ENCODE data around the gene HIVEP1.

The HIVEP1 gene

DNA sequence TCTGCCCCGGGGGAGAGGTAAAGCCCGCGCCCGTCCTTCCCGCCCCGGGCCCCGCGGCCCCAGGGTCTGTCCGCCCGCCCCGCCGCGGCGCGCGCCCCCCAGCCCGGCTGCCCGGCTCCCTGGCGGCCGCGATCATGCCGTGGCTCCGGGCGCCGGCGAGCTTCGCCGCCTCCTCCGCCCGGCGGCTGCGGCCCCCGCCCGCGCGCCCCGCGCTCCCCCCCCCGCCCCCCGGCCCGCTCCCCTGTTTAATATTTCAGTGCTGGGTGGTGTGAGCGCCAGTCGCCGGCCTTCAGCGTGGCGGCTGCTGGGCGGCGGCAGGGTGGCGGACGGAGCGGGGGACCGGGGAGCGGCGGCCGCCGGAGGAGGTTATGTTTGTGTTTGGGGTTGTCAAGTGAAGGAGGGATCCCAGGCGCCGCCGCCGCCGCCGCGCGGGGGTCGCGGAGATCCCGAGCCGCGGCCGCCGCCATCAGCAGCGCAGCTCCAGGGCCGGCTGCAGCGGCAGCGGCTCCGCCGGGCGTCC, at the start of gene HIVEP1:
Gene HIVEP1, plus strand, starts transcription at position 275 of the 520 bp plus-strand sequence. CDS start 3,317 bp downstream, outside the sequence.
- peak; percentile 64 for DNase-seq

DNA sequence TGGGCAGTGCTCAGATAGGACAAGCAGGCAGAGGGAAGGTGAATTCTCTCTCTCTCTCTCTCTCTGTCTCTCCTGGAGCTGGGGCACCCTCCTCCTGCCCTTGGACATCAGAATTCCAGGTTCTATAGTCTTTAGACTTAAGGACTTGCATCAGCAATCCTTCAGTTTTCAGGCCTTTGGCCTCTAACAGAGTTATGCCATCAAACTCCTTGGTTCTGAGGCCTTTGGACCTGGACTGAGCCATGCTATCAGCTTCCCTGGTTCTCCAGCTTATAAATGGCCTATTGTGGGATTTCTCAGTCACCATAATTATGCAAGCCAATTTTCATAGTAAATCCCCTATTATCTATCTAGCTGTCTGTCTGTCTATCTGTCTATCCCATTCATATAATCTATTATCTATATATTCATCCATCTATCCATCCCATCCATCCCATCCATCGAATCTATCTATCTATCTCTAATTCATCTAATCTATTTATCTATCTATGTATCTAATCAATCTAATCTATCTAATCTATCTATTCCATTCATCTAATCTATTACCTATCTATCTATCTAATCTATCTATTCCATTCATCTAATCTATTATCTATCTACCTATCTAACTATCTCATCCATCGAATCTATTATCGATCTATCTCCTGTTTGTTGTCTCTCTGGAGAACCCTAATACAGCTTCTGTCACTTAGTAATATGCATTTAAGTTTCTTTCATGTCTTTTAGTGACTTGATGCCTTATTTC, 48.2 kb upstream of the HIVEP1 start:
- no peak for DNase-seq

DNA sequence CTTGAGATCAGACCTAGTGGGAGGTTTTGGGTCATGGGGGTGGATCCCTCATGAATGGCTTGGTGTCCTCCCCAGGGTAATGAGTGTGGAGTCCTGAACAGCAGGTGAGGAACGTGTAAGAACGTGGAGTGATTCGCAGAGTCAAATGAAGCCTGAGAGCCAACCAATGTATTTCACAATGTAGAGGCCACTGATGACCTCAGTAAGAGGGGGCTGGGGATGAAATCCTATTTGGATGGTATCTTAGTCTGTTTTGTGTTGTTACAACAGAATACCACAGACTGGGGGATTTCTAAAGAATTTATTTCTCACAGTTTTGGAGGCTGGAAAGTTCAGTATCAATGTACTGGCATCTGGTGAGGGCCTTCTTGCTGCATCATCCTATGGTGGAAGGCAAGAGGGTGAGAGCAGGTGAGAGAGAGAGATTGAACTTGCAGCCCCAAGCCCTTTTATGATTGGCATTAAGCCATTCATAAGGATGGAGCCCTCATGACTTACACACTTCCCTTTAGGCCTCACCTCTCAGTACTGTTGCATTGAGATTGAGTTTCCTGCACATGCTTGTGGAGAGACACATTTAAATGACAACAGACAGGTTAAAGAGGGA, 47.3 kb upstream of the HIVEP1 start:
- DNase-seq: no peak

DNA sequence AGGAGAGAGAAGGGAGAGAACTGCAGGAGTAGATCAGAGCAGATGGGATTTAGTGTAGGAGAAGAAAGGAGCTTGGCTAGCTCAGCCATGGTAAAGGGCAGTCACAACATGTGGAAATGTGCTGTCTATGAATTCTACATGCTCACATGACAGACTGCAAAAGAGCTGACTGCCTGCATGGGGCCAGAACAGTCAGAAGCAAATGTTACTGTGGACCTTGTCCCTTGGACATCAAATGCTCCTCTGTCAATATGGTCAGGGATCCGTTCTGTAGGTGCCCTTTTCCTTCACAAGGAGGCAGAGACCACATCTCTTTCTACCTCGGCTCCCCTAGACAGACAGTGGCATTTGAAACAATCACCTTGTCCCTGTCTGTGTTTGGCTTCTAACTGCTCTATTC, 46.6 kb upstream of the HIVEP1 start:
- no peak for DNase-seq

DNA sequence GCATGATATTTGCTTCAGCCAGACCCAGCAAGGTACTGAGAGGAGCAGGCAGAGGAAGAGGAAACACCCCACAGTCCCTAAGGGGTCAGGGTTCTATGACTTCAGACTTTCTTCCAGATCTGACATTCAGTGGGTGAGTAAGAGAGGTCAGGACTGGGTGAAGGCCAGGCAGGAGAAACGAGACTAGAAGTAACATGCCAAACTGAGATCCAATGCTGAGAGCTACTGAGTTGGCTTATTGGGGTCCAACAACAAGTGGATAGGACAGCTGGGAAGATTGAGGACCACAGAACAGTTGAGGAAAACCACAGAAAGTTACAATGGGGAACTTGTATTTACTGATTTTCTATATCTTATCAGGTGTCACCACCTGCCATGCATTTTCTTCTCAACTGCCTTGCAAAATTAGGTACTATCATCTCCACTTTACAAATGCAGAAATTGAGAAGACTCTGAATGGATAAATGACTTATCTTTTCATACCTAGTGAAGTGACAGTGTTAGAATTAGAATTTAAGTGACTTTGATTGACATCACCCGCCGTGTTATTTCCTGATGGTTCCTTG, 43.8 kb upstream of the HIVEP1 start:
- no peak for DNase-seq

DNA sequence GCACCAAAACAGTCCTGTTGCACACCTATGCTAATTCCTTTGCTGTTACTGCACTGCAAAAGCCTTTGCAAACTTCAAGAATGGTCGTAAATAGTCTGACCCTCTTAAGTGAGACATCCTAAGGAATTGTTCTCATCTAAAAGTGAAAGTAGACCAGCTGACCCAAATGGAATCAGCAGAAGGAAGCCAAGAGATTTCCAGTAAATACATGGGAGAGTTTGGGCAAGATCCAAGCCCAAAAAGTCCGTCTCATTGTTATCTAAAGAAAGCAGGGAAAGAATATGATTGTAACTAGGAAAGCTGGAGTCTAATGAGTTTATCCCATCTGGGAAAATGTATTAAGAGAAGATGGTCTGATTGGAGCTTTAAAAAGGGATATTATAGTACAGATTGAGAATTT, 43.0 kb upstream of the HIVEP1 start:
- DNase-seq: no peak

DNA sequence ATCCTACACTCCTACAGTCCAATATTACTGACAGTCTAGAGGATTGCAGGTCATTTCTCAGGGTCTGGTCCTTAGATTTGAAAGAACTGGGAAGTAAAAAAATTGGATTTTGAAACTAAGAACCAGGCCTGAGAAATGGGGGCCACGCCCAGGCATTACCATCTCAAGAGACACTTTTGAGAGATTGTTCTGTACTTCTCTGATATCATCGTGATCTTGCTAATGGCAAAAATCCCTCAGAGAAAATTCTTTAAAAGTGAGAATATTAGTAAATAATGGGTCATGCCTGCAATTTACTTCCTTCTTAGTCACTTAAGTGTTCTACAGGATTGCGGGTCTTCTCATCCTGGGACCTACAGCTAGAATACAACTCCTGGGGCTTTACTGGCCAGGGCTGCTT, 42.0 kb upstream of the HIVEP1 start:
- DNase-seq: no peak

DNA sequence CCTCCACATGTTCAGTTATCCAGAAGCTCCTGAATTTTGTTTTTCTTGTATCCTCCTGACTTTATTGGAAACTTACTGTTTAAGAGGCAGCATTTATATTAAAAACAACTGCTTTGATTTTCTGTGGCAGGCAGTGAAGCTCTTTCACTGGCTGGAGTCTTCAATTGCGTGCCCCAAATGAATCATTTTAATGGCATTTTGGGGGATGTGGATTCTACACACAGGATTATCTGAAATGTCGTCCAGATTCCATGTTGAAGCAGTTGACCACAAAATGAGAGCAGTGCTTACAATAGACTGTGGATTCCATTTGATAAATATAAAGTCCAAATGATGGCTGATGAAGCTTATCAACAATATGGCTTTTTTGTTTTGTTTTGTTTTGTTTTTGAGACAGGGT, 41.0 kb upstream of the HIVEP1 start:
- no peak for DNase-seq

DNA sequence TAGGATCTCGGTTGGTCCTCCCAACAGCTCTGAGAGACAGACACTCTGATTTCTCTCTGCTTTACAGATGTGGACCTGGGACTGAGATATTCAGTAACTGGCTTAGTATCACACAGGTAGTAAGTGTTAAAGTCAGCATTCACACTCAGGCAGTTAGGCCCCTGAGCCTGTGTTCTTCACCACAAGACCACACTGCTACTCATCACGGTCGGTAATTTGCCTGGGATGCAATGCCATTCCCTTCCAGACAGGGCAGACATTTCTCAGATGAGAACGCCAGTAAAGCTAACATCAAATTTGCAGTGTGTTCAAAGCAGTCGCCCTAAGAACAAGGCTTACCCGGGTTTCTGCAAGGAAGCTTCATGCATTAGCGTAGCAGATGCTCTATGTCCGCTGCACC, 39.8 kb upstream of the HIVEP1 start:
- DNase-seq: no peak

DNA sequence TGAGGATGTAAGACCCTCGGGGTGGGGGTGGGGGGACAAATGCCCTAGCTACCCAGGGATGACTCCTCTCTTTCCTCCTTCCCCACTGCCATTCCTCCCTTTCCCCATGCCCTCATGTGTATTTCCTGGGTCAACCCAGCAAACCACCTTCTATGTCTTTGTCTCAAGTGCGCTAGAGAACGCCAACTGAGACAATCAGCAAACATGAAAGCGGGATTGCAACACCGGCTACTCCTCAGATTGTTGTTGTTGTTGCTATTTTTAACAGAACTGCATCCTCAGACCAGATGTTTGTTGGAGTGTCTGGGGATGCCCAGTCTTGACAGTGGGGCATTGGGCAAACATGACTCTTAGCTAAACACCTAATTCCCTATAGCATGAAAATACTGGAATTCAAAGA, 39.3 kb upstream of the HIVEP1 start:
- no peak for DNase-seq

DNA sequence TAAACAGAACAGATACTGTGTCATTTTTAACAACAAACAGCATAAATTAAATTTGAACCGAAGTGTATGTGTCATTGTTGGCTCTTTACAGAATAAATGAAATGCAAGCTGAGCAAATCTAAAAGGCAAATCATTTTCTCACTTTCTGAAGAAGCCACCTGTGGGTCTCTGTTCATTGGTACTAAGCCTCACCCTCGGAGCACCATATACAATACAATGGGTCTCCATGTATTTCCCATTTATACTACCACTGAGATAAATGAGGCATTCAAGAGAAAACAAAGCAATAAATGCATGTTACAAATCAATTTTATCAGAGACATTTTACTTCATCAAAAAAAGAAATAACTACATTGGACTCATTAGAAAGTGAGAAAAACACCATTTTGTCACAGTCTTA, 38.9 kb upstream of the HIVEP1 start:
- DNase-seq: no peak

DNA sequence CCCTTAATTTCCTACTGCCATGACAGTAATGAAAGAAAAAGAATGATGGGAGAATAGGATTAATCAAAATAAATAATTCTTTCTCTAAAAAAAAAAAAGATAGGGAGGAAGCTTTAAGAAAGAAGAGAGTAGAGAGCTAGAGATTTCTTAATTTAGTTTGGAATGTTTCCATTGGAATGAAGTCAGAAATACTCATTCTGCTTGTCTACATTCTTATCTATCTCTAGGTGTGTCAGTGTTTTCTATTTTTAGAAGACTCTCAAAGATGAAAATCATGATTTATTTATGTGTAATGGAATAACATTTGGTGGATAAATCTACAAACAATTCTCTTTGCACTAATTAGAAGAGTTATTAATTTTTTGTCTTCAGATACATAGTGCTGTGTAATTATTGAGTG, 38.0 kb upstream of the HIVEP1 start:
- DNase-seq: no peak

DNA sequence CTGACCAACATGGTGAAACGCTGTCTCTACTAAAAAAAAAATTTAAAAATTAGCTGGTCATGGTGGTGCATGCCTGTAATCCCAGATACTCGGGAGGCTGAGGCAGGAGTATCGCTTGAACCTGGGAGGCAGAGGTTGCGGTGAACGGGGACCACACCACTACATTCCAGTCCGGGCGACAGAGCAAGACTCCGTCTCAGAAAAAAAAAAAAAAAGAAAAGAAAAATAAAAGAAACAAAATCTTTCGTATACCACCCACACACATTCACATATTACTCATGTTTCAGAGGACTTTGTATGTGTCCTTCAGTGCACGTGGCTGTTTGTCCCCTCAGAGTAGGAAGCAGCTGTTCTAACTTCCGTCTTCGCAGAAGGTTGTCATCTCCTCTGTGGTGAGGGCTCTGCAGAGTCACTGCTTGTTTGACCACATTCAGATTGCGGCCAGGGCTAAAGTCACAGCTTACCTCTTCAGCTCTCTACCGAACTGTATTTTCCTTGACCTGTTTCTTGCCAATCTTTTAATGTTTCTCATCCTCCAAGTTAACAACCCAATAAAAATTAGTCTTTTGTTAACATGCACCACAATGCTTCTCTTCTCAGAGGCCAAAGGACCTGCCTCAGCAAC, 36.6 kb upstream of the HIVEP1 start:
- no peak for DNase-seq

DNA sequence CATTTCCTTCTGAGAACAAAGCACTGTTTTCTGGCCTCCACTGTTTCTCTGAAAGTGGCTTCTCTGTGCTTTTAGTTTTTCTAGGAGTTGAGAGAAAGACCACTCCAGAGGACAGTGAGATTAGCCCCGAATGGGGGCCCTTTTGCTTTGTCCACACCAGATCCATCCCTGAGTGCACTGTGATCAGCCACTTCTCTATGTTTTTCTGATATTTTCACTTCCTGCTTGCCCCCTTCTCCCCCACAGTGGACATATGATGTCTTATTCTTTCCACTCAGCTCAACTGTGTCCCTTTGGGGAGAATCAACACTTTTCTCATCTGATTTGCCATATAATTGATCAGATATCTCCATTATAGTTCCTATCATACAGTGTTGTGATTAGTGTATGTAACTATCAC, 35.6 kb upstream of the HIVEP1 start:
- DNase-seq: no peak

DNA sequence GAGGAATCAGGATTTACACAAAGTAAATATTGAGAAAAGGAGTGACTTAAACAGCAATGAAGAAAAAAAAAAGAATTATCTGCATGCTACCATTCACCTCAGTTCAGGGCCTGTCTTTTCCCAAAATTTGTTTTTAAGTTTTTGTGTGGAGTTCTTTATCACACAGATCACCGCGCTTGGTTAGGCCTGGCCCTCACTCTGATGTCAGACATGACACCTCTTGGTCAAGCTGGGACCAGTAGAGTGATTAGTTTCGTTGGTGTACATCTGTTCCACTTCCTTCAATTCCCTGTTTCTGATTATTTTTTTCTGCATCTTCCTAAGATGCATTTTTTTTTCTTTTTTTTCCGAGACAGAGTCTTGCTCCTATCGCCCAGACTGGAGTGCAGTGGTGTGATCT, 34.9 kb upstream of the HIVEP1 start:
- DNase-seq: no peak

DNA sequence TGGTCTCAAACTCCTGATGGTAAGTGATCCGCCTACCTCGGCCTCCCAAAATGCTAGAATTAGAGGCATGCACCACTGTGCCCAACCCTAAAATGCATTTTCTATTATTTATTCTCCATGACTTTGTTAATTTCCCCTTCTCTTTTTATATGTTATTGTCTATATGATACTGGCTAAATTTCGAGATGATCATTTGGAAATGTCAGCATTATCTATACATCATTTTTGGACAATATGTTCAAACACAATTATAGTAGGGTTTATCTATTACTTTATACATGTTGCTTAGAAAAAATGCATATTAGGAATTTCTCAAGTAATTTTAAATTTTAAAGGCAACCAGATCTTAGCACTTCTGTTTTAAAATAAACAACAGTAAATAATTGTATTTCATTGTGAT, 34.4 kb upstream of the HIVEP1 start:
- DNase-seq: no peak

DNA sequence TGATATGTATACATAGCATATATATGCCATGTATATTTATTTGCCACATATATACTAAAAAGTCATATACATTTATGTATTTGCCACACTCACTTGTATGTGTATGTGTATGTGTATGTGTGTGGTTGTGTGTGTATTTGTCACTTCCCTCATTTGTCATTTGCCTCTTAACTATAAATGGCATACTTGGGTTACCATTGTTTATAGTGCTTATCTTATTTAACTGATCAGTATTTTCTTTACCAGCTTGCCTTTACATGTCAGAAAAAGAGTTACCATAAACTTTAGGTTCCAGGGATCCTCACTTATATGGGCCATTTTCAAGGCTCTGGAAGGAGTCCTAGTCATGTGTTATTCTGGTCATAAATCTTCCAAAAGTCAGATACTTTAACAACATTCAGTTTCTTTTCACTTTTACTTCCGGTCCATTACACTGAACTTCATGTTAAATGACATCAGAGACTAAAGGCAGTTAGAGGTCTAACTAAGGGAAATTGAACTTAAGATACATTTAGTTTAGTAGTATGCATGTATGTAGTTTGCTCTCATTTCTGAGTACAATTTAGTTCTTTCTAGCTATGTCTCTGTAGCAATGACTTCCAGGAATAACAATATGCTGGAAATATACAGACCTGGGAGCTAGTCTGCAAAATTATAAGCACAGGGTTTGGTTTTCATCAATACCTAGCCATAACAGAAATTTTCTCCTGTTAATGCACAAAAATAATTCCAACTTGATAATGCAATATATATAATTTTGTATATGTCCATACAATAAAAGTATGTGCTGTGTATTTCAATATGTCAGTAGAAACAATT, 33.7 kb upstream of the HIVEP1 start:
- DNase-seq: no peak

DNA sequence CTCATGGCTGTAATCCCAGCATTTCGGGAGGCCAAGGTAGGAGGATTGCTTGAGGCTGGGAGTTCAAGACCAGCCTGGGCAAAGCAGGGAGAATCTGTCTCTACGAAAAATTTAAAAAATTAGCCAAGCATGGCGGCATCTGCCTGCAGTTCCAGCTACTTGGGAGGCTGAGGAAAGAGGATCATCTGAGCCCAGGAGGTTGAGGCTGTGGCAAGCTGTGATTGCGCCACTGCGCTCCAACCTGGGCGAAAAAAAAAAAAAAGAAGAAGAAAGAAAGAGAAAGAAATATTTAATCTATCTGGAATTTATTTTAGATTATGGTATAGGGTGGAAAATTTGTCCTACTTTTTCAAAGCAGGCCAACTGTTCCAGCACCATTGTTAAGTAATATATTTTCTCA, 32.2 kb upstream of the HIVEP1 start:
- no peak for DNase-seq

DNA sequence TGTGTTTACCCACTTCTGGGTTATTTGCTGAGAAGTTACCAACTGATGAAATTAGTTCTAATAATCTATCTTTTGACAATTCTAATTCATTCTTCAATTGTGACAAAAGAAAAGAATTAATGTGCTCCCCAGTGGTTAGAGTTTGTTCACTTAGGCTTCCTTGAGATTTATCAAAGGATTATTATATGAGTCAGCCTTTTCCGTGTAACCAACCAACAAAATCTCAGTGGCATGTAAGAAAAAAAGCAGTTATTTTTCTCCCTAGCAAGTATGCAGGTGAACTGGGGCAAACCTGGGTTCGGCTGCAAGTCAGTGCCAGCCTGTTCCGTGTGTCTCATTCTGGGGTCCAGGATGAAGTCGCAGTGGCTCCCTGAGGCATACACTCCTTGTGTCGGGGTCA, 28.8 kb upstream of the HIVEP1 start:
- DNase-seq: no peak

DNA sequence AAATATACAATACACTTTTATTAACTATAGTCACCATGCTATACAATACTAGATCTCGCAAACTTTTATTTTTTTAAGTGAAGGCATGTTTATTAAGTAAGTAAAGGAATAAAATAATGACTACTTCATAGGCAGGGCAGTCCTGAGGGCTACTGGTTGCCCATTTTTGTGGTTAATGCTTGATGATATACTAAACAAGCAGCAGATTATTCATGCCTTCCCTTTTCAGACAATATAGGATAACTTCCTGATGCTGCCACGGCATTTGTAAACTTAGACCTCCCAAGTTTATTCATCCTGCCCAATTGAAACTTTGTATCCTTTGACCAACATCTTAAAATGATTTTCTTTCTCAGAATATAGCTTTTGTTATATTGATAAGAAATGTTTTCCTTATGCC, 24.7 kb upstream of the HIVEP1 start:
- DNase-seq: no peak

DNA sequence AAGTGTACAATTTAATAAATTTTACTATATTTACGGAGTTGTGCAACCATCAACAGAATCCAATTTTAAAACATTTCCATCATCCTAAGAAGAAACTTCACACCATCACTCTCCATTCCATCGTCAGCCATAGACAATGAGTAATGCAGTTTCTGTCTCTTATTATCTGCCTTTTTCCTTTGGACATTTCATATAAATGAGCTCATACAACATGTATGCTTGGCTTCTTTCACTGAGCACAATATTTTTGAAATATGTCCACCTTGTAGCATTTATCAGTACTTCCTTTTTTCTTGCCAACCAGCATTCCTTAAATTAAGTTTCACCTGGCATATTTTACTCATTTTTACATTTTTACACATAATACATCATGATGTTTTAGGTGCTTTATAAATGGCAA, 22.7 kb upstream of the HIVEP1 start:
- DNase-seq: no peak

DNA sequence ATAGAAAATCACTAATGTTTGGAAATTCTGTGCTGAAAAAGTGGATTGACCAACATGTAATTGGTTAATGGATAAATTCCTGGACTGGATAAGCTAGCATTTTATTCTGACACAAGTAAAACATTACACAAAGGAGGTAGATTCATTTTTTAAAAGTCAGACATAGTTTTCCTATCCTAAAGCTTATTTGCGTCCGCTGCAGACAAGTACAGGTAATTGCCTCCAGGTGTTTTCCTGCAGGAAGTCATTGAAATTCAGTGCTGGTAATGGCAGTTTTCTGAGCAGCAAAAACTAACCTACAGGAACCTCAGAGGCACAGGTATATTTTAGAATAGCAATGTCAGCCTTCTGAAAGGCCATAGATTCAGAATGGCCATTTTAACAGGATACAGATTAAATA, 20.0 kb upstream of the HIVEP1 start:
- no peak for DNase-seq

DNA sequence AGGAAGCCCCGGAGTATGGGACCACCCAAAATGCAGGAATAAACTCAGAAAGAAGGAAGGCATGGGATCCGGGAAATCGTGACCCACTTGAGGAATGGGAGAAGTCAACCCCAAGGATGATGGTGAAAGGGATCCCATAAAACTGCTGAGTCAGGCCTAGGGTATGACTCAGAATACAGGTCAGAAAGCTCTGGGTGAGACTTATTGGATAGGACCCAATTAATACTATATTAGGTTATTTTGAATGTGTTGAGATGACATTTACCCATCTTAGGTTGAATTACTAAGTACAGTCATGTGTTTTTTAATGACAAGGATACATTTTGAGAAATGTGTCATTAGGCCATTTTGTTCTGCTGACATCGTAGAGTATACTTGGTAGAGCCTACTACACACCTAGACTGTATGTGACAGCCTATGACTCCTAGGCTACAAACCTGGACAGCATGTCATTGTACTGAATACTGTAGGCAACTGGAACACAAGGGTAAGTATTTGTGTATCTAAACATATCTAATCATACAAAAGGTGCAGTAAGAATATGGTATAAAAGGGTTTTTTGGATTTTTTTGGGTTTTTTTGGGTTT, 17.1 kb upstream of the HIVEP1 start:
- no peak for DNase-seq
